GM19455 (cell line): ENCODE data around the gene ZNF628.

Source experiments
- ATAC-seq: cut with Tn5 transposase; IDR thresholded peaks from one replicate; pipeline ENCODE4 v1.9.1; 2021; ENCODE audit not compliant: unreplicated experiment

Gene ZNF628

DNA sequence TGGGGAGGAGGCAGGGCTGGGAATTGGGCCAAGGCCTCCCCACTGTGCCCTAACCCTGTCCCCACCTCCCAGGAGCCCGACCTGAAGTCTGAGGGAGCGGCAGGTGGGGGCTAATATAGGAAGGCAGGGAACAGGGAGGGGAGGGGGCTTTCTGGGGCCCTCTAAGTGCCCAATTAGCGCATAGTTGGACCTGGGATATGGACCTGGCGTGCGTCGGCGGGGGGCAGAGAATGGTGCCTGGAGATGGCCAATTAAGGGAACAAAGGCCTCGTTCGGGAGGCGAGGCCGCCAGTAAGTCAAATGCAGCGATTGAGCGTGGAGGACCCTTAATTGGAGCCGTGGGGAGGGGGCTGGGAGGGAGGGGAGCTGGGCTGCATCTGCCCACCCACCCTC, 11.8 kb upstream of the ZNF628 start, which contains the start of gene C19orf85:
Gene C19orf85 (minus strand): TSS at position 90 of the 393 bp plus-strand sequence. CDS start 197 bp downstream, outside the sequence.
- no peak for ATAC-seq

- ATAC-seq = no peak
Observed at GRCh38 chr19:55465460-55466240, 10.8 kb upstream of the ZNF628 start.

DNA sequence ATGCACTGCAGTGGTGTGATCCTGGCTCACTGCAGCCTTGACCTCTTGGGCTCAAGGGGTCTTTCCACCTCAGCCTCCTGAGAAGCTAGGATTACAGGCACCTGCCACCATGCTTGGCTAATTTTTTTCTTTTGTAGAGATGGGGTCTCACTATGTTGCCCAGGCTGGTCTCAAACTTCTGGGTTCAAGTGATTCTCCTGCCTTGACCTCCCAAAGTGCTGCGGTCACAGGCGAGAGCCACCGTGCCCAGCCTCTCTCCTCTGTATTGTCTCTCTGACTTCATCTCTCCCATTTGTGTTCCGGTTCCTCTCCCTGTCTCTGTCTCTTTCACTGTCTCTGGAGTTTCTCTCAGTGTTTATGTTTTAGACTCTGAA, 10.2 kb upstream of the ZNF628 start:
- ATAC-seq = no peak

DNA sequence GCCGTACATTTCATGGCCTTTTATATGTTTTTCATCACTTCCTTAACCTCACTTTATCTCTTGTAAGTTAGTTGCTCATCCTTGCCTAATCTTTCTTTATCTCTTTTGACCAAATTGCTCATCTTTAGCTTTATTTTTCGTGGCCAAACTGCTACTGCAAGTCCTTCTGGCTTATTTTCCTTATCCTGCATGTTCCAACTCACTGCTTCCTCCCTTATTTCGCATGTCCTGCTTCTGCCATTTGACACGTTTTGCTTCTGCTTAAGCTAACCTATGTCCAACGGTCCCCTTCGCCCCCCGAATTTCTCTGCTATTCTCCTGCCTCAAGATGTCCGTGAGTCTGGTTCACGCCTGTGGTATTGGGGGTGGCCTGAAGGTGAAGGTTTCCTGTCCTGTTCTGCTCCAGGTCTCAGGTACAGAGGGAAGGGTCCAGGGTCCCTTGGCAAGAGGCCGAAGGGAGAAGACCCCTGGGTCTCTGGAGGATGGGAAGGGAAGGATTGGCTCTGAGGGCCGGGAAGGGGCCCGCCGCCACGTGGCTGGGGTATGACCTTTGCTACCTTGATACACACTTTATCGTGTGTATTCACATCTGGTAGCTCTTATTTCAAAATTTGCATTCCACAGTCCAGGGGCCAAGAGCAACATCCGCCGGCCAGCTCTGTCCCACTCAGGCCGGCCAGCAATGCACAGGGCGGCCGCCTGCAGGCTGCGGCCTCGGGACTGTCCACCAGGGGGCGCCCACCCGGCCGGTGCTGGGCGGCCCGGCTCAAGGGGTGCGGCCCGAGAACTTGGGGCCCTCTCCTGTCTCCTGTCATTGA, 9.0 kb upstream of the ZNF628 start:
- ATAC-seq = no peak

- ATAC-seq = no peak
Observed at GRCh38 chr19:55468054-55468393, 8.4 kb upstream of the ZNF628 start.

DNA sequence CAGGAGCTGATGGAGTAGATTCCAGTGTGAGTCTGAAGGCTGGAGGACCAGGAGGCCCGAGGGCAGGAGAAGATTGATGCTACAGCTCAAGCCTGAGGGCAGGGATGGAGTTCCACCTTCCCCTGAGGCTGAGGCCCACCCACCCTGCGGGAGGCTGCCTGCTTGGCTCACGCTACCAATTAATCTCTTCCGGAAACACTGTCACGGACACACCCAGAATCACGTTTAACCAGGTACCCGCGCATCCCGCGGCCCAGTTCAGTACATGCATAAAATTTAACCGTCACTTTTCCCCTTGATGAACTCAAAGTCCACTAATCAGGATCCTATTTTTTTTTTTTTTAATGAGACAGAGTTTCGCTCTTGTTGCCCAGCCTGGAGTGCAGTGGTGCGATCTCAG, 5.2 kb upstream of the ZNF628 start:
- ATAC-seq = no peak

- no peak for ATAC-seq
Observed at GRCh38 chr19:55472463-55472862, 4.0 kb upstream of the ZNF628 start.

DNA sequence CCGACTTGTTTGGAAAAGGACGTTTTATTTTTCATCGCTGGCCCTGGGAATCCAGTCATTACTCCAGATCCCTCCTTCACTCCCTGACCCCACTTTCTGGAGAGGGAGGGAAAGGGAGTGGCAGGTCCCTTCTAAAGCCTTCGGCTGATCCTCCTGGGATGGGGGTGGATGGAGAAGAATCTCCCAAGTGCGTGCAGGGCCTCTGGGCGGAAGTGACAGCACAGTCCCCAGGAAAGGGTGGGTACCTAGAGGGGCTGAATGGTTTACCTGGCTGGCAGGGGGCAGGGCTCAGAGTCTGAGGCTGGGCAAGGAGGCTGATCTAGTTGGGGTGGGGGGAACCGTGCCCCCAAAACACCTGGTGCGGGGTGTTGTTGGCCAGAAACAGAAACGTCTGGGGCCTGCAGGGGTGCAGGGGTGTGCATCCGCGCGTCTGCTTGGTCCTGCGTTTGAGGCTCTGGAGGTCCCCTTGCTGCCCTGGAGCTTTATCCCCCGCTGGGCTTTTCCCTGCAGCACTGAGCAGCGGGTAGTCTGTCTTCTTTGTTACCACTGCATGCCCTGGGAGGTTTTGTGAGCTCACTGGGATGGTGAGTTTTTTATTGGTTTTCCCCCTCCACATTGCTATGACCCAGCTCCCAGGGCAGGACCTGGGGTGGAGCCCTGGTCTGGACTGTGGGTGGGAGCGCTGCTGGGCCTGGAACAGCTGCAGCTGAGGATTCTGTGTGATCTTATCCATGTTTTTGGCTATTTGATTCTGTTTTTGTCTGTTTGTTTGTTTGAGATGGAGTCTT, 3.0 kb upstream of the ZNF628 start:
- ATAC-seq = no peak

- ATAC-seq = no peak
Observed at GRCh38 chr19:55474269-55475265, 1.9 kb upstream of the ZNF628 start.

DNA sequence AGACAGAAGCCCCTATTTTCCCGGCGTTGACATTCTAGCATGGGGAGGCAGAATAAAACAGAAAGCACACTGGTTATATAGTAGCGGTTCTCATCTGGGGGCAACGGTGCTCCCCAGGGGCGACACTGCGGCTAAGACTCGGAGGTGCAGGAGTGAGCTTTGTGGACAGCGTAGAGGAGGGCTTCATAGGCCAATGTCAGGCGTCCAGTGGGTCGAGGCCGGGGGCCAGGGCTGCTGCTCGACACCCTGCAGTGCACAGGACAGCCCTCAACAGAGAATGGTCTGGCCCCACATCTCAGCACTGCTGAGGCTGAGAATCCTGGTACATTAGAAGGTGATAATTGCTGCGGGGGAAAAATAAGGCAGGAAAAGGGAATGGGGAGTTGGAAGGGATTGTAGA, 1.5 kb downstream of the ZNF628 start:
- no peak for ATAC-seq

- ATAC-seq = no peak
Observed at GRCh38 chr19:55478364-55478763, 1.9 kb downstream of the ZNF628 start.

- ATAC-seq = no peak
Observed at GRCh38 chr19:55479045-55479444, 2.6 kb downstream of the ZNF628 start.

DNA sequence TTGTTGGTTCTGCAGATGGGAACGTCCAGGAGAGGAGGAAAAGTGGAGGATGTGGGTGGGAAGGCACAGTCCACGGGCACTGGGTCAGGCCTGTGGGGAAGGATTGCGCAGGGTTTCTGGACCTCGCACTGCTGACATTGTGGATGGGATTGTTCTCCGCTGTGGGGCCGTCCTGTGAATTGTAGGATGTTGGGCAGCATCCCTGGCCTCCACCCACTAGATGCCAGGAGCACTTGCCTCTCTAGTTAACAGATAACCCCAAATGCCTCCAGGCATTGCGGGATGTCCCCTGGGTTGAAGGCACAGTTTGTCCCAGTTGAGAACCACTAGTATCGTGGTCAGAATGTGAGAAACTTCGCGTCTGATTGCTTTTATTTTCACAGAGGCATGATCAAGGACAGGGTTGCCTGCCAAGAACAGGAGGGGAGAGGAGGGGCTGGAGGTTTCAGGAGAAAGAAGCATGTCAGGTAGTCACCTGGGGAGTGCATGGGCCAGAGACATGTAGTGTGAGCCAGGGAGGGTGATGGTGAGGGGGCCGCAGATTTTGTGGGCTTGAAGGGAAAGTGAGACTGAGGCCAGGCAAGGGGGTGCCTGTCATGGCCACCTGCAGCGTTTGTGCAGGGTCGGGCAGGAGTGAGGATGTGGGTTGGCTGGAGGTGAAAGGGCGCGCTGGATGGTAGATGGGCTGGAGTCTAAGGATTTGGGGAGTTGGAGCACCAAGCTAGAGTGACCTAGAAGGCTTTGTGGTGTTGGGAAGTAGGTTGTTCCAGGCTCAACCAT, 3.2 kb downstream of the ZNF628 start:
- ATAC-seq = no peak

GRCh38 chr19:55481148-55481793, 4.9 kb downstream of the ZNF628 start:
- ATAC-seq = no peak

- no peak for ATAC-seq
Observed at GRCh38 chr19:55481794-55482155, 5.4 kb downstream of the ZNF628 start.

- ATAC-seq = no peak
Observed at GRCh38 chr19:55482156-55482961, 5.9 kb downstream of the ZNF628 start.

DNA sequence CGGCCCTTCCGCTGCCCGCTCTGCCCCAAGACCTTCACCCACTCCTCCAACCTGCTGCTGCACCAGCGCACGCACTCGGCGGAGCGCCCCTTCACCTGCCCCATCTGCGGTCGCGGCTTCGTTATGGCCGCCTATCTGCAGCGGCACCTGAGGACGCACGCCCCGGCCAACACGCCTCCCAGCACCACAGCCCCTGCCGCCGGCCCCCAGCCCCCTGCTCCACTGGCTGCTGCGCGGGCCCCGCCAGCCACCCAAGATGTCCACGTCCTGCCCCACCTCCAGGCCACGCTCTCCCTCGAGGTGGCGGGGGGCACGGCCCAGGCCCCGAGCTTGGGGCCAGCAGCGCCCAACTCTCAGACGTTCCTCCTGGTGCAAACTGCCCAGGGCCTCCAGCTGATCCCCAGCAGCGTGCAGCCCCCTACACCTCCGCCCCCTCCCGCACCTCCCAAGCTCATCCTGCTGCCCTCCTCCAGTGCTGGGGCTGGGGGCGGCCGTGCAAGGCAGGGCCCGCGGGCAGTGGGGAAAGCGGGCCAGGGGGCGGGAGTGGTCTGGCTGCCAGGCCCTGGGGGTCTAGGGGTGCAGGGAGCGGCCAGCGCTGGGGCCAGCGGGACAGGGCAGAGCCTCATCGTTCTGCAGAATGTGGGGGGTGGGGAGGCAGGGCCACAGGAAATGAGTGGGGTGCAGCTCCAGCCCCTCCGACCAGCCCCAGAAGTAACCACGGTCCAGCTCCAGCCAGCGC, 6.7 kb downstream of the ZNF628 start:
- ATAC-seq = no peak
